ENCODE measurements around the gene ZBTB46. TPM values are rescaled to one million over a fixed set of nuclear protein-coding genes. Genes with fewer than 3 reads are reported as not detected.

The ZBTB46 gene
- total RNA-seq, 1 experiment from 2014 or later = 18.9 TPM

GRCh38 chr20:63864545-63864977 lies 33.5 kb upstream of the ZBTB46 start (continued):
- TF ChIP-seq ZNF317 (CRISPR knock-in tag; IDR thresholded peaks at IDR 0.05; ENCODE audit: borderline replicate concordance, low read depth) (no peak), ZNF423 (CRISPR knock-in tag; IDR thresholded peaks at IDR 0.05) (0 out of 2 replicates have a peak, but pooled peaks have one; percentile 6), ZNF416 (CRISPR knock-in tag; IDR thresholded peaks at IDR 0.05) (no peak)

GRCh38 chr20:63863798-63864544 lies 32.9 kb upstream of the ZBTB46 start:
- Mint-ChIP-seq H3K4me1 (peaks cover 34% of the 10 kb centered on the region), H3K4me3 (peak overlapping the region; percentile 94), H3K27ac (peak overlapping the region; percentile 79), H3K27me3 (ENCODE audit: low read depth) (no peaks in the 10 kb centered on the region), H3K36me3 (peaks cover 13% of the 10 kb centered on the region), H3K9me3 (no peaks in the 10 kb centered on the region)
- ChIA-PET CTCF (interaction anchor here (0.6 to 5.6 kb wide), 8 partner anchors 9 to 336 kb away, joined by 3 to 68 read pairs (median 8); partner anchors contain the start of genes ARFRP1, SLC2A4RG and ZGPAT), POLR2A (interaction anchor here (0.5 to 3.3 kb wide), 7 partner anchors 9 to 123 kb away, joined by 3 to 22 read pairs (median 8); partner anchors contain the start of genes DNAJC5 and ZBTB46)
- DNase-seq (ENCODE audit: low spot score) (peak; percentile 65), ATAC-seq (peak; percentile 13)
- TF ChIP-seq HMGXB4 (CRISPR knock-in tag; IDR thresholded peaks at IDR 0.05) (0 out of 2 replicates have a peak, but pooled peaks have one; percentile 8), ESRRA (CRISPR knock-in tag; IDR thresholded peaks at IDR 0.05; ENCODE audit: borderline replicate concordance) (no peak), E2F1 (CRISPR knock-in tag; IDR thresholded peaks at IDR 0.05) (no peak), PREB (CRISPR knock-in tag; IDR thresholded peaks at IDR 0.05; ENCODE audit: borderline replicate concordance) (no peak; the same call in 1 of the 2 replicates), CTCF (IDR thresholded peaks at IDR 0.05) (no peak), ZNF512 (CRISPR knock-in tag; IDR thresholded peaks at IDR 0.05; ENCODE audit: borderline replicate concordance) (no peak), ZNF121 (CRISPR knock-in tag; IDR thresholded peaks at IDR 0.05) (peak; percentile 87), EMX1 (CRISPR knock-in tag; IDR thresholded peaks at IDR 0.05) (peak; percentile 72; the same call in 1 of the 2 replicates), ZMAT4 (CRISPR knock-in tag; IDR thresholded peaks at IDR 0.05) (no peak), GABPB1 (CRISPR knock-in tag; IDR thresholded peaks at IDR 0.05) (peak; percentile 77), SMAD4 (CRISPR knock-in tag; IDR thresholded peaks at IDR 0.05) (no peak), ATF6 (CRISPR knock-in tag; IDR thresholded peaks at IDR 0.05) (no peak), FOXK1 (CRISPR knock-in tag; IDR thresholded peaks at IDR 0.05) (no peak), TP53 (CRISPR knock-in tag; IDR thresholded peaks at IDR 0.05) (no peak; the same call in 1 of the 2 replicates), E2F4 (CRISPR knock-in tag; IDR thresholded peaks at IDR 0.05; ENCODE audit: borderline replicate concordance, low read depth) (no peak), ERG (CRISPR knock-in tag; IDR thresholded peaks at IDR 0.05) (no peak), TEAD4 (CRISPR knock-in tag; IDR thresholded peaks at IDR 0.05) (no peak)
